ENCODE data around the gene TET3. TPM values are rescaled to one million over a fixed set of nuclear protein-coding genes. Genes with fewer than 3 reads are reported as not detected.
"Not testable (repeated sequence)": the region's sequence is repeated elsewhere in the genome, so short reads cannot be mapped to it uniquely, and the experiment has no call there.

TET3 gene
- 2.9 and 3.7 TPM in 2 replicates for total RNA-seq (2014; rRNA removed)
- polyA plus RNA-seq (2012): 1.2 TPM

GRCh38 chr2:73984203-73984921 is at the start of gene TET3:
Gene TET3, plus strand, starts transcription at chr2:73984910. Its CDS starts 1,494 bp downstream, at chr2:73986404.
- no peak for DNase-seq (ENCODE audit: low read depth)

- DNase-seq (ENCODE audit: low read depth): no peak
These were observed 49.1 kb upstream of the TET3 start for GRCh38 chr2:73935641-73936040.

- peak; percentile 27 for DNase-seq (ENCODE audit: low read depth)
These were observed 47.4 kb upstream of the TET3 start for GRCh38 chr2:73937103-73937885.

DNA sequence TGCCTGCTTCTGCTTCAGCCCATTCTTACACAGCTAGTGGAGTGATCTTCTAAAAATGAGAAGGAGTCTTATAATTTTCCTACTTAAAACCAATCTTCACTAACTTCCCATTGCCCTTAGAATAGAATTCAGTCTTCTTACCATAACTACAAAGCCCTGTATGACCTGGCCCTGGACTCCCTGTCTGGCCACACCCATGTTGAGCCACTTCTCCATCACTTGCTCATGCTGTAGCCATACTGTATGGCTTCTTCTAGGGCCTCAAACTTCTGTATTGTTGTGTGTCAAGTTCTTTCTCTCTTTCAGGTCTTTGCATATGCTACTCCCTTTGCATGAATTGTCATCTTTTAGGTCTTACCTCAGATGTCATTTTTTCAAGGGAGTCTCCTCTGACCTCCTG is 46.8 kb upstream of the TET3 start:
- no peak for DNase-seq (ENCODE audit: low read depth)

GRCh38 chr2:73938718-73939352 is 45.9 kb upstream of the TET3 start:
- DNase-seq (ENCODE audit: low read depth): peak; percentile 89

- DNase-seq (ENCODE audit: low read depth): peak; percentile 76
These were observed 45.3 kb upstream of the TET3 start for GRCh38 chr2:73939419-73939818.

DNA sequence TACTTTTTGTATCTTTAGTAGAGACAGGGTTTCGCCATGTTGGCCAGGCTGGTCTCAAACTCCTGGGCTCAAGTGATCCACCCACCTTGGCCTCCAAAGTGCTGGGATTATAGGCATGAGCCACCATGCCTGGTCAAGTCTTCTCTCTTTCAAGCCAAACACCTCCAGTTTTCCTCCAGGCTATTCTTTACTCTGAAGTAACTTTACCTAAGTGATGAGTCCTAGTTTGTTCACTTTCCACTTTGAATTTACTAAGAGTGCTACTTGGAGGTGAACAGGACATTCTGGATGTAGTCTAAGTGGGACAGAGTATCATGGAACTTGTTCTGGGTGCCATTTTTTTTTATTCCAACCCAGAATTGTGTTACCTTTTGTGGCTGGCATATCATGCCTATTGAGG is 44.6 kb upstream of the TET3 start:
- not testable (repeated sequence) for DNase-seq (ENCODE audit: low read depth)

DNA sequence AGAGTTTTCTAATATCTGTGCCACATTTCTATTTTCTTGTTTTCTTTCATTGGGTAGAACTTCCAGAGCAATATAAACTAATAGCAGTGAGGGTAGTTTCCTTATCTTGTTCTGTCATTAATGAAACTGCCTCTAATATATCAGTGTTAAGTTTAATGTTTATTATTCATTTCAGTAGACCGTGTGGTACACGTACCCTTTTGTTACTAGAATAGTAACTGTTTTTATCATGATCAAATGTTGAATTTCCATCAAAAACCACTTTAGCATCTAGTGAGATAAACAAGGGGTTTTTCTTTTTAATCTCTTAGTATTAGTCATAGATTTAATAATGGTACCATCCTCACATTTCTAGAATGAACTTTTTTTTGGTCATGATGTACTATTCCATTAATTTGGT is 42.0 kb upstream of the TET3 start:
- DNase-seq (ENCODE audit: low read depth): no peak

DNA sequence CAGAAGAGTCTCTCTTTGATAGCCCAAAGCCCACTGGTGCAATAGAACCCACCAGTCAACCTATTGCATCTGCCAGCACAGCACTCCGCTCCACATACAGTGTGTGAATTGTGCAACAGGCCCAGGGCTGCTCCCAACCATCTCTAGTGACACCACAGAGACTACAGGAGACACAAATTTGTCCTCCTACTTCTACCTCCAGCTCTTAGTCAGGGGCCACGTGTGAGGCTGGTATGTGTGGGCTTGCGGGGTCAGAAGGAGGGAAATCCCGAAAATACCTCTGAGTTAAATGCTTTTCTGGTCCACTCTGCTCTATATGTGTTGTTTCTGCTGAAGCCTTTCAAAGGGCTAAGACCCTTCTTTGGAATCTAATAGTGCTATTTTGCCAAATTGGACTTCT is 40.0 kb upstream of the TET3 start:
- no peak for DNase-seq (ENCODE audit: low read depth)

GRCh38 chr2:73946215-73946614 is 38.5 kb upstream of the TET3 start:
- no peak for DNase-seq (ENCODE audit: low read depth)

DNA sequence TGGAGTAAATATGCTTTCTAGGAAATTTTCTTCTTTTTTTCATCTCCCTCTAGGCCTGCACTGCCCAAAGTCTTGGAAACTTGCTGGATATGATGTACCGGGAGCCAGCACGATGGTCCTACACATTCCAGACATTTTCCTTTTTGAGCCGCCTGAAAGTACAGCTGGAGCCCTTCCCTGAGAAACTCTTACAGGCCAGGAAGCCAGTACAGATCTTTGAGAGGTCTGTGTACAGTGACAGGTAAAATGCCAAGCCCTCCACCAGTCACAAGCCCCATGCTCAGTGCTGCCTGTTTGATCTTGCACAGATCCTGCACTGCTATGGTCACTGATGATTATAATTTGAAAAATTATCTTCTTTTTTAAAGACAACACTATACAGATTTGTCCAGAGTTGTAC is 38.0 kb upstream of the TET3 start:
- DNase-seq (ENCODE audit: low read depth): no peak

- DNase-seq (ENCODE audit: low read depth): no peak
These were observed 37.2 kb upstream of the TET3 start for GRCh38 chr2:73947412-73948018.

DNA sequence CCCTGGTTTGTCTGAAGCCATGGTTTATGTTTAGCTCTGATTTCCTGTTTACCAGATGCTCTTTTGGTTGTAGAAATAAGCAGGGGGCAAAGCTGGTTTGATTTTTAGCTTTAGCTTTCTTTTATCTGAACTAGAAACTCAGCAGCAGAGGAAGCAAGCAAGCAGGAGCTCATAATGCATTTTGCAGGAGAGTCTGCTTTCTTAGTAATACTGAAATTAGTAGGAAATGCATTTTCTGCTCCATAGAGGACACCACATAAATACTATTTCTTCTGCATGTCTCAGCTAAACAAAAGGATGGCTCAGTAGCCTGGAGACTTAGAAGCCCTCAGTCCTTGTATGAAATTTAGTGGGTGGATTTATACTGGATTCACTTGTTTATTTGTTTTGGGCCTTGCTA is 34.9 kb upstream of the TET3 start:
- no peak for DNase-seq (ENCODE audit: low read depth)

DNA sequence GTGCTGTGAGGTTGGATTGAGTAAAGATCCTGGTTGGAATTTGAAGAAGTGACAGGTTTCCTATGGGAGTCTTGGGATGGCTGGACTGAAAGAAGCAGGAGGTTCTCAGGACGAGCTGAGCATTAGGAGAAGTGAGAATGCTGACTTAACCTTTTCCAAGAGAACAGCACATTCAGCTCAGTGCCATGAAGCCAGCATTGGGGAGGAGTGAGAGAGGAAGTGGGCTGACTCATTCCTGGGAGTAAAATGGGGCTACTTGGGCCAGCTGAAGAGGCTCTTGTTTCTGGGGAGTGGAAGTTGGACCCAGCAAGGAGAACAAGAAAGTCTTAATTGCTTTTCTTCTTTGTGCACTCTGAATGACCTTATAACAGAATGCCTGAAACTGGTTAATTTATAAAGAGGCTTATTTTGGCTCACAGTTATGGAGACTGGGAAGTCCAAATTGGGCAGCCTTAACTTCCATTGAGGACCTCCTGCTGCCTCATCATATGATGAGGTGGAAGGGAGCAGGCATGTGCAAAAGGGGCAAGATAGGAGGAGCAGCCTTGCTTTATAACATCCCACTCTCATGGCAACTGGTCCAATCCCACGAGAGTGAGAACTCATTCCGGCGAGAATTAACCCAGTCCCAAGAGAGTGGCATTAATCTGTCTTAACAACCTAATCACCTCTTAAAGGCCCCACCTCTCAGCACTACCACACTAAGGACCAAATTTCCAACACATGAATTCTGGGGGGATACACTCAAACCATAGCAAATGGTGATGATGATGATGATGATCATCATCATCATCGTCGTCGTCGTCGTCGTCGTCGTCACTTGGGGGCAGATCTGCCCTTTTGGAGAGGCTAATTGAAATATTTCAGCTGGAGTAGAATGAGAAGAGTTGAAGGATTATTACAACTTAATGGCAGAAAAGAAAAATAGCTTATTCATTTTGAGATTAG is 31.9 kb upstream of the TET3 start:
- DNase-seq (ENCODE audit: low read depth): peak; percentile 67

GRCh38 chr2:73956218-73956865 is 28.4 kb upstream of the TET3 start:
- no peak for DNase-seq (ENCODE audit: low read depth)

DNA sequence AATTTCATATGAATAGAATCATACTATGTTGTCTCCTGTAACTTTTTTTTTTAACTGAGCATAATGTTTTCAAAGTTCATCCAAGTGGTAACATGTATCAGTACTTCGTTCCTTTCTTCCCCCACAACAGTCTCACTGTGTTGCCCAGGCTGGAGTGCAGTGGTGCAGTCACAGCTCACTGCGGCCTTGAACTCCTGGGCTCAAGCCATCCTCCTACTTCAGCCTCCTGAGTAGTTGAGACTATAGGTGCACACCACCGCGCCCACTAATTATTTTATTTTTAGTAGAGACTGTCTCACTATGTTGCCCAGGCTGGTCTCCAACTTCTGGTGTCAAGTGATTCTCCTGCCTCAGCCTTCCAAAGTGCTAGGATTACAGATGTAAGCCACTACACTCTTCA is 23.4 kb upstream of the TET3 start:
- no peak for DNase-seq (ENCODE audit: low read depth)

DNA sequence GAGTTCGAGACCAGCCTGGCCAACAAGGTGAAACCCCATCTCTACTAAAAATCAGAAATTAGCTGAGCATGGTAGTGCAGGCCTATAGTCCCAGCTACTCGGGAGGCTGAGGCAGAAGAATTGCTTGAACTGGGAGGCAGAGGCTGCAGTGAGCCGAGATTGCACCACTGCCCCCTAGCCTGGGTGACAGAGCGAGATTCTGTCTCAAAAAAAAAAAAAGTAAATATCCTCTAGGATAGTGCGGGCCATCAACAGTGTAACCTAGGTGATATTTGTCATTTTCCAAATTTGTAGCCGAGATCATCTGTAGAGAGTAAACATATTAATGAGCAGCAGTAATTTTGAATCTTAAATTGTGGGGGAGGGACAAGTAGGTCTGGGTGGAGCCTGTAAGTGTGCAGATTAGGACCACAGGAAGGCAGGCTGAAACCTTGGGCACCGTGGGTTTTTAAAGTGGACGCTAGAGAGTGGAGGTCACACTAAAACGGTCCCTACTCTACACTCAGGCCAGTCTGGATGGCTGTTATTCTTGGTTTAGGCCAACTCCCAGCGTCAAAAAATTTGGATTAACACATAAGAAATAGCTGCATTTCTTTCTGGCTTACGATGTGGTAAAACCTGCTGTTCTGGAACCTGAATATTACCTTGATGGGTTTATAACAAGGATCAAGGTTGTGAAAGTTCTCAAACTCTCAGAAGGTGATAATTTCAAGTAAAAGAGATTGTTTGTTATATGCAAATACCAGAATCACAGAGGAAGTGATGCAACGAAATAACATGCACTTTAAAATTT is 22.7 kb upstream of the TET3 start:
- no peak for DNase-seq (ENCODE audit: low read depth)

- DNase-seq (ENCODE audit: low read depth): no peak
These were observed 21.9 kb upstream of the TET3 start for GRCh38 chr2:73962798-73963197.

DNA sequence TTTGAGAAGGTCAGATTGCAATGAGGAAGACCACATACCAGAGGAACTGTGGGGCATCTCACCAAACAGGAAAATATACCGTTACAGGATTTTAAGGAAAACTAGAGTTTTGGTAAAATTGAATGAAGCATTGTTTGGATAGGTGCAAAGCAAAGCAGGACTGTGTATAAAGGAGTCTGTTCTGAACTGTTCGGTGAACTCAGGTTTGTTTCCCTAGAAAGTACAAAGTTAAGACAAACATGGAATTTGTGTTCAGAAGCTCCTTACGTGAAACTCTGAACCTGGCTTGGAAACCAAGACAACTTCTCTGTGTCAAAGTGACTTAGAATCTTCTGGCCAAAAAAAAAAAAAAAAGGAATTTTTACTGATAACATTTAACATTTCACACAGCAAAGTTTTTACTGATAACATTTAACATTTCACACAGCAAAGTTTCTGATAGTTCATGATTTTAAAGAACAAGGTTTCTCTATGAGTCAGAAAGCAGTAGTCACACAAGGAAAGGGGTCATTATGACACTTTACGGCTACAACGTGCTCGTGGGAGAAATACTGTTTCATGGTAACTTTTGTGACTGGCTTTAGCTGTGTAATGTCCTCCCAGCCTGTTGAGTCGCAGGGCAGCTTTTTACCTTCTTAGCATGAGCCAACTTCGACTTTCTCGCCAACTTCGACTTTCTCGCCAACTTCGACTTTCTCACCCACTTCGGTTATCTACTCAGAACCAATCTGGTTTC is 21.2 kb upstream of the TET3 start:
- no peak for DNase-seq (ENCODE audit: low read depth)

Data from LHCN-M2 (cell line).